KOPT-K1 (cell line): Measurements from ENCODE around the gene STAT3.
"Not testable (repeated sequence)": the region's sequence is repeated elsewhere in the genome, so short reads cannot be mapped to it uniquely, and the experiment has no call there.

Experiments used
- H3K27ac ChIP-seq: fragments of 200-600 bp; sonication (generic); 2 replicates; pipeline ENCODE4 v1.5.1; 2016; ENCODE audit warnings: antibody characterized with exemption, mild to moderate bottlenecking, low read depth, low read length; ENCODE audit not compliant: poor library complexity, severe bottlenecking
- H3K36me3 ChIP-seq: fragments of 200-600 bp; sonication (generic); 2 replicates; pipeline ENCODE4 v1.5.1; 2017; ENCODE audit warnings: antibody characterized with exemption, mild to moderate bottlenecking, low read length, moderate library complexity; ENCODE audit not compliant: insufficient read depth
- H3K9me3 ChIP-seq: fragments of 200-600 bp; sonication (generic); 2 replicates; pipeline ENCODE4 v1.5.1; 2017; ENCODE audit warnings: antibody characterized with exemption, low read length, mild to moderate bottlenecking; ENCODE audit not compliant: insufficient read depth, poor library complexity, severe bottlenecking

The STAT3 gene

DNA sequence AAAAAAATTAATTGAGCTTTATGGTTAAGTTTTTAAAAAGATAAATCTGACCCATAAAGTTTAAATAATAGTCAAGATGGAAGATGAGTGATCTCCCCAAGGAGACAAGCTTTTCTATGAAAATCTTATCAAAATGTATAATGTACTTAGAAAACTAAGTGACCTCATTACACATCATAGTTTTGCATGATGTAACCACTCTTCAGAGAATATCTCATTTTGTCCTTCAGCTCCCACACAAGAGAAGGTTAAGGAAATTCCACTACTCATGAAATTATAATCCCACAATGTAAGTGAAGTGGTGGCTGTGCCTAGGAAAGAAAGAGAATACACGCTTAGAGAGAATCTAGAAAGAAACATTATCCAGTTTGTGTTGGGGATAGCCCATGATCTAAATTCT lies 14.3 kb downstream of the STAT3 start:
- H3K27ac ChIP-seq = no peak overlapping the region
- H3K9me3 ChIP-seq = peaks cover 8% of the 10 kb centered on the region
- H3K36me3 ChIP-seq = peaks cover 16% of the 10 kb centered on the region

DNA sequence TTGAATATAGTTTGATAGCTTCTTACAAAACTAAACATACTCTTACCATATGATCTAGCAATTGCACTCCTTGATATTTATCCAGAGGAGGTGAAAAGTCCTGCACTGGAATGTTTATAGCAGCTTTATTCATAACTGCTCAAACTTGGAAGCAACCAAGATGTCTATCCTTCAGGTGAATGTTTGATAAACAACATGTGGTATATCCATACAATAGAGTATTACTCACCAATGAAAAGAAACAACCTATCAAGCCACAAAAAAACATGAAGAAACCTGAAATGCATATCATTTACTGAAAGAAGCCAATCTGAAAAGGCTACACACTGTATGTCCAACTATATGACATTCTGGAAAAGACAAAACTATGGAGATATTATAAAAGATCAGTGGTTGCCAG lies 16.1 kb downstream of the STAT3 start:
- peaks cover 16% of the 10 kb centered on the region for H3K36me3 ChIP-seq
- H3K9me3 ChIP-seq = peaks cover 8% of the 10 kb centered on the region
- H3K27ac ChIP-seq = no peak overlapping the region

DNA sequence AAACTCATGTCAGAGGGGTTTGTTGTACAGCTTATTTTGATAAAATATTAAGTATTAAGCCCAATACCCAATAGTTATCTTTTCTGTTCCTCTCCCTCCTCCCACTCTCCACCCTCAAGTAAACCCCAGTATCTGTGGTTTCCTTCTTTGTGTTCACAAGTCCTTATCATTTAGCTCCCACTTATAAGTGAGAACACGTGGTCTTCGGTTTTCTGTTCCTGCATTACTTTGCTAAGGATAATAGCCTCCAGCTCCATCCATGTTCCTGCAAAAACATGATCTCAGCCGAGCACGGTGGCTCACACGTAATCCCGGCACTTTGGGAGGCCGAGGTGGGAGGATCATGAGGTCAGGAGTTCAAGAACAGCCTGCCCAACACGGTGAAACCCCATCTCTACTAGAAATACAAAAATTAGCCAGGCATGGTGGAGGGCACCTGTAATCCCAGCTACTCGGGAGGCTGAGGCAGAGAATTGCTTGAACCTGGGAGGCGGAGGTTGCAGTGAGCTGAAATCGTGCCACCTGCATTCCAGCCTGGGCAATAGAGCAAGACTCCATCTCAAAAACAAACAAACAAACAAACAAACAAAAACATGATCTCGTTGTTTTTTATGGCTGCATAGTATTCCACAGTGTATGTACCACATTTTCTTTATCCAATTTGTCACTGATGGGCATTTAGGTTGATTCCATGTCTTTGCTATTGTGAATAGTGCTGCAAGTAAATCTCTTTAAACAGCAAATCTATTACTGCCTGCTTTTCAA lies 19.3 kb downstream of the STAT3 start:
- not testable (repeated sequence) for H3K27ac ChIP-seq, H3K9me3 ChIP-seq
- peaks cover 16% of the 10 kb centered on the region for H3K36me3 ChIP-seq

DNA sequence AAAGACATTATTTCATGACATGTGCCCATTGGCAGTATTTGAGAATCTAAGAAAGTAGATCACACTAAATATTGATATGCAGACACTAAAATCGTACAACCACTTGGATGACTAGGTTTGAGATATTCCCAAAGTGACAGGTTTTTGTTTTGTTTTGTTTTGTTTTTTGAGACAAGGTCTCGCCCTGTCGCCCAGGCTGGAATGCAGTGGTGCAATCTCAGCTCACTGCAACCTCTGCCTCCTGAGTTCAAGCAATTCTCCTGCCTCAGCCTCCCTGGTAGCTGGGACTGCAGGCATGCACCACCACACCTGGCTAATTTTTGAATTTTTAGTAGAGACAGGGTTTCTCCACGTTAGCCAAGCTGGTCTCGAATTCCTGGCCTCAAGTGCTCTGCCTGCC lies 19.9 kb downstream of the STAT3 start:
- H3K9me3 ChIP-seq, H3K27ac ChIP-seq: not testable (repeated sequence)
- H3K36me3 ChIP-seq = peaks cover 16% of the 10 kb centered on the region

DNA sequence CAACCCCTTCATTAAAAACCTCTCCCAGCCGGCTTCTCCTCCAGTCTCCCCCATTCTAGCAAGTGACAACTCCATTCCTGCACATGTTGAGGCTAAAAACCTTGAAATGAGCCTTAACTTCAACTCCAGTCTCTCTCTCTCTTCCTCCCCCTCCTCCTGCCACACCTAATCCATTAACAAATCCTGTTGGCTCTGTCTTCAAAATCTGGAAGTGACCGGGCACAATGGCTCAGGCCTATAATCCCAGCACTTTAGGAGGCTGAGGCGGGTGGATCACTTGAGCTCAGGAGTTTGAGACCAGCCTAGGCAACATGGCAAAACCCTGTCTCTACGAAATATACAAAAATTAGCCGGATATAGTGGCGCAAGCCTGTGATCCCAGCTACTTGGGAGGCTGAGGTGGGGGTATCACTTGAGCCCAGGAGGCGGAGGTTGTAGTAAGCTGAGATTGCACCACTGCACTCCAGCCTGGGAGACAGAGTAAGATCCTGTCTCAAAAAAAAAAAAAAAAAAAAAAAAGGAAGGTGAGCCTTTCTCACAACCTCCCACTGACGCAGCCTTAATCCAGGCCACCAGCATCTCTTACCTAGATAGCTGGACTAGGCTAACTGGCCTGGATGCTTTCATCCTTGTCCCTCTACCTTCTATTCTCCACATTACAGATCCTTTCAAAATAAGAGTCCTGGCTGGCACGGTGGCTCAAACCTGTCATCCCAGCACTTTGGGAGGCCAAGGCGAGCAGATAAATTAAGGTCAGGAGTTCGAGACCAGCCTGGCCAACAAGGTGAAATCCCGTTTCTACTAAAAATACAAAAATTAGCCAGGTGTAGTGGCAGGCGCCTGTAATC lies 21.8 kb downstream of the STAT3 start:
- H3K36me3 ChIP-seq, H3K27ac ChIP-seq: not testable (repeated sequence)

DNA sequence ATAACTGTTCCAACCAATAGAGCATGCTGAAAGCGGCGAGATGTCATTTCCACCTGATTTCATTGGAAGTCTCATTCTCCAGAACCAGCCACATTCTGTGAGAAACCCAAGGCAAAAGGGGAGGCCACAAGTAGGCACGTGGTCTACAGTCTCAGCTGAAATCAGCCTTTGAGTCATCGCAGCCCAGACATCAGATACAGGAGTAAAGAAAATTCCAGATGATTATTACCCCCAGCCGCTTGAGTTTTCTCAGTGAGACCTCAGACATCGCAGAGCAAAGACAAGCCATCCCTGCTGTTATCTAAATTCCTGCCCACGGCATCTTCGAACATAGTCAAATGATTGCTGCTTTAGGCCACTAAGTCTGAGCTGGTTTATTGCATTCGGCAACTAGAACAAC lies 23.1 kb downstream of the STAT3 start:
- Histone ChIP-seq H3K27ac (peak overlapping the region; percentile 11), H3K36me3 (no peaks in the 10 kb centered on the region), H3K9me3 (no peaks in the 10 kb centered on the region)

More for the DNA sequence above, 21.8 kb downstream of the STAT3 start:
- not testable (repeated sequence) for H3K9me3 ChIP-seq

DNA sequence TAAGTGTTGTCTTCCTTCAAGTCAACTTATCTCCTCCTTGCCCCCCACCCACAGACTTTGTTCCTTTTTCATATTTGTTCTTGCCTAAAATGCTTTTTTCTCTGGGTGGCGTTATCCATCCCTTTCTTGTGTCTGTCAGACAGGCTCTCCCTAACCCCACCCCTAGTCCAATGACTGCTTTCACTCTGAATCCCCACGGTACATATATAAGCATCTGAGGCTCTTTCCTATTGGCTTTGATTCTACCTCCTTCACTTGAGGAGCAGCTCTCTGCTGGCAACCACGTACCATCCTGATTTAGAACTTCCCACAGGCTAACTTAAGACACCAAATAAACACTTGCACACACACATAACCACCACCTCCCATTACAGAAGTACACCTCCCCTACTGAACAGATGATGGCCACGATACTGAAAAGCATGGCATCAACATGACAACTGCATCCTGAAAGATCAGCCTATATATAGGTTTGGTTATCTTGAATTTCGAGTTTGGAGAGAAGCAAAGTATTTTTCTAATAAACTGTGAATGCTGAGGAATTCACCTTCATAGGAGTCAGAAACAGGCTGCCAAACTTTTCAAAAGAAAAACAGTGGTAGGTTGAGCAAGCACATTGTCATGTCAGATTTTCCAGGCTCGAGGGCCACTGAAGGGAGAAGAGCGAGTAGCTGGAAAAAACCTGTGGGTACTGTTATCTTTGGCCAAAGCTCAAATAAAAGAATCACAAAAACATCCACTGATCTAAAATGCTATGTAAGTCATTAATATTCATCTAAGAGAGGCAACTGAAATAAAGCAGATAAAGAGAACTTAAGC lies 24.3 kb downstream of the STAT3 start:
- Histone ChIP-seq H3K36me3 (no peaks in the 10 kb centered on the region), H3K27ac (peak overlapping the region; percentile 52), H3K9me3 (no peaks in the 10 kb centered on the region)

DNA sequence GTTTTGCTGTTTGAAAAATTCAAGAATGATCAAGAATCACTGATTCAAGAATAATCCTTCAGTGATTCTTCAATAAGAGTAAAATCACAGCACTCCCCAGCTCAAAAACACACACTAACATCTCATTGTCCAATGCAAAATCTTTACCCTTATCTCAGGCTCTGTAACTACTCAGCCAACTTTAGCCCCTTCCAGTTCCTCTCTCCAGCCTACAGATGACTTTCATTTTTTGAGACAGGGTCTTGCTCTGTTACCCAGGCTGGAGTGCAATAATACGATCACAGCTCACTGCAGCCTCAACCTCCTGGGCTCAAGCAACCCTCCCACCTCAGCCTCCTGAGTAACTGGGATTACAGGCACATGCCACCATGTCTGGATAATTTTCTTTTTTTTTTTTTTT lies 25.0 kb downstream of the STAT3 start:
- peak overlapping the region; percentile 52 for H3K27ac ChIP-seq
- no peaks in the 10 kb centered on the region for H3K36me3 ChIP-seq
- H3K9me3 ChIP-seq = no peaks in the 10 kb centered on the region

DNA sequence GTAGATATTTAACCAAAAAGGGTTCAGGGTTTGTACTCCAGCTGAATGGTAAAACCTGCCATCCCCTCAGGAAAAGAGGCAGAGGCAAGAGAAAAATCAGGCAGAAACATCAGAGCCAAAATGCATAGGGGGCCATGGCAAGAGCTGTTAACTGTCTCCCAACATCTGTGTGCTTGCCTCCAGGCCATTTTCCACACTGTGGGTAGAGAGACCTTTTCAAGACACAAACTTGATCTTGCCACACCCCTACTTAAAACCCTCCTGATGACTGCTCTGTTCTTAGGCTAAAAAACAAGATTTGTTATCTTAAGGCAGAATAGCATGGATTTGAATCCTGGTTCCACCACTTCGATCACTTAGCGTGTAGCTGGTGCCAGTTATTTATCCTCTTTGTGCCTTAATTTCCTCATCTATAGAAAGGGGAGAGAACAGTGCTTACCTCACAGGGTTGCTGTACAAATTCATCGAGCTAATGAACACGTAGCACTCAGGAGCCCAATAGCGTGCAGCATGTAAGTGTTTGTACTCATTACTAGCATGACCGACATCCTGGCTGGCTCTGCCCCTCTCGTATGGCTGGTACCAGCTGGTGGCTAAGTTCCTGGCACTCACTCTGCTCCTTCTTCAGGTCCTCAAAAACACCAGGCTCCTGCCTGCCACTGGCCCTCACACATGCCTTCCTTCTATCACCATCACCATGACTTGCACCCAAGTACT lies 25.8 kb downstream of the STAT3 start:
- peak overlapping the region; percentile 52 for H3K27ac ChIP-seq
- H3K9me3 ChIP-seq = no peaks in the 10 kb centered on the region
- no peaks in the 10 kb centered on the region for H3K36me3 ChIP-seq

DNA sequence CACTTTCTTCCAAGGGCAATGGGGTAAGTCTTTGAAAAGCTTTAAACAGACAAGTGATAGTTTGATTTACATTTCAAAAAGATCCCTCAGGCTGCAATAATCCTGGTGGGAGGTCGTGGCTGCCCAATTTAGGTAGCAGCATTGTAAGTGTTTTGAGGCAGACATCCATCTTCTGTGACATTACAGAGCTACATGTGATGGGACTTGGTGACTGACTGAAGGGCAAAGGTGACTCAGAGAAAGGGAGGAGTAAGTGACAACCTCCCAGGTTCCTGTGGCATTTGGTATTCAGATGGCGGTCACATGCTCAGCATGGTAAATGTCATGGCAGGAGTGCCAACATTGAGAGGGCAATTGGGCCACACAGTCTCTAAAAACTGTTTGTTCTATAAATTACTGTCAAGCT lies 26.5 kb downstream of the STAT3 start:
- H3K9me3 ChIP-seq = no peaks in the 10 kb centered on the region
- H3K36me3 ChIP-seq = no peaks in the 10 kb centered on the region
- H3K27ac ChIP-seq = peak overlapping the region; percentile 52

DNA sequence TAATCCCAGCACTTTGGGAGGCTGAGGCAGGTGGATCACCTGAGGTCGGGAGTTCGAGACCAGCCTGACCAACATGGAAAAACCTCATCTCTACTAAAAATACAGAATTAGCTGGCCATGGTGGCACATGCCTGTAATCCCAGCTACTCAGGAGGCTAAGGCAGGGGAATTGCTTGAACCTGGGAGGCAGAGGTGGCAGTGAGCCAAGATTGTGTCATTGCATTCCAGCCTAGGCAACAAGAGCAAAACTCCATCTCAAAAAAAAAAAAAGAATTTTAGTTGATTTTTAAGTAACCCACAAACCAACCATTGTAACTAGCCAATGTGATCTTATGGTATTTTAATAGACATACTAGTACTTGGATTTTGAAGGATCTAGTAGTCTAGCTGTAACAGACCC lies 27.9 kb downstream of the STAT3 start:
- not testable (repeated sequence) for H3K9me3 ChIP-seq, H3K36me3 ChIP-seq, H3K27ac ChIP-seq

DNA sequence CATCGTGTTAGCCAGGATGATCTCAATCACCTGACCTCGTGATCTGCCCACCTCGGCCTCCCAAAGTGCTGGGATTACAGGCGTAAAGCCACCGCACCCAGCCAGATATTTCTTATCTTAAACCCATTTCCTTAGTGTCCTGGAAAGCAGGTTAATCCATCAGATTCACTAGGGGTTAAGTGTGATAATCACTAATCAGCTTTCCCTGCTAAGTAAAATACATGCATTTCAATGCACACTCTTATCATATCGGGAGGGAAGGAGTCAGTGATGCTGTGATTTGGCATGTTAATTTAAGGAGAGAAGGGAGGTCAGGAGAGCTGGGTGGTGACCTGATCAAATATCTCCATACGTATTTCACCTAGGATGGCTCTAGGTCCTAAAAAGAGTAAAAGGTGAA lies 29.1 kb downstream of the STAT3 start:
- Histone ChIP-seq H3K9me3 (no peaks in the 10 kb centered on the region), H3K36me3 (no peaks in the 10 kb centered on the region), H3K27ac (no peak overlapping the region)

DNA sequence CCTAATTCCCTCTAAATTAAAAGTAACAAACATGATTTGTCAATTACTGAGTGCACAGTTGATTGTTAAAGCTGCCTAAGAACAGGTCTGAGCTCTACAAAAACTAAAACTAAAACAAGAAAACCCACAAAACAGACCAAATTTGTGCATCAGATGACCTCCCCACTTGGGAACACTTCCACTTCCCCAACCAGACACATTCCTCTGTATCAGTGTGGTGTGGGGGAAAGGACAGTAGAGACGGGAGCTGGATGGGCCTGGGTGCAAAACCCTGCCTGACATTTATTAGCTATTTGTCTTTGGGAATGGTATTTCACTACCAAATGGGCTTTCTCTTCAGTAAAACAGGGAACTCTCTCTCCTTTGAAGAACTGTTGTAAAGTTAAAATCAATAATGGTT lies 29.8 kb downstream of the STAT3 start:
- Histone ChIP-seq H3K9me3 (no peaks in the 10 kb centered on the region), H3K36me3 (no peaks in the 10 kb centered on the region)

DNA sequence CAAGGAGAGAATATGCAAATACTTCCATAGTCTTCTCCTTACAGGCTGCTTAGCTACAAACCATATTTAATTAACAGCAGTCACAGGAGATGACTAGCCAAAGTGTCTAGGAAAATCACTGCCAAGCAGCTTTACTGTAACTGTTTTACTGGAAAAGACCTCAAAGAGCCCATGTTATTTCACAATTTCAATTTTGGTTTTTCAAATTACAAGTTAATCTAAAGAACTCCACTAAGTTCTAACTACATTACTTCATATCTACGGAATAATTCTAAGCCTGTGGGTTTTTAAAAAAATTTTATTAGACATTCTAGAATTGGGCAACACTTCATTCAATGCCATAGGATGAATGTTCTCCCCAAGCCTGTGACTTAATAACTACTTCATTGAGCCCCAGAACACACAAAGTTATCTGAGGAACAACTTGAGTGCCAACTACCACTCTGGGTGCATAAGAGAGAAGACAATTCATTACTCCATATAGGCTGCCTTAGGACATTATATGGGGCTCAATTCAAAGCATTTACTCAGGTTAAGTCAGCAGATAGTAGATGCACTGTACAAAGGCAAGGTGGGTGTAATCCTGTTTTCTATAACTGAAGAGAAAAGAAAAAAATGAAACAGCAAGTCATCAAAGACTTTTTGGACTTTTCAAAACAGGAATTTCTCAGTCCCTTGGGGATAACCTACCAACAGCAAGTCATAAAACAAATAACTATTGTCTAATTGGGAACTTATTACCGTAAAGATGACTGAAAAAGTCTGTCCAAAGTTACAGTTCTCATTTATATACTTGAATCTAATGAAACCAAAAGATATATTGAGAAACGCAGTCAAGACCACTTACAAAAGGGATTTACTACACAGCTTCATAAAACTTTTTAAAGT lies 33.0 kb downstream of the STAT3 start:
- H3K27ac ChIP-seq = no peak overlapping the region
- H3K9me3 ChIP-seq = no peaks in the 10 kb centered on the region
- no peaks in the 10 kb centered on the region for H3K36me3 ChIP-seq

More for the DNA sequence above, 29.8 kb downstream of the STAT3 start:
- H3K27ac ChIP-seq = no peak overlapping the region
